Endothelial cell of umbilical vein (primary cell): ENCODE results near the gene NINJ2. TPM values are rescaled to one million over a fixed set of nuclear protein-coding genes. Genes with fewer than 3 reads are reported as not detected.

Source experiments
- BruUV-seq: library from RNA; stranded (reverse); fragments of 400-500 nt; replicated peaks from 2 replicates; lab custom pipeline; 2021; lab: Mats Ljungman, UMichigan
- CTCF ChIA-PET: fragments of 300-600, 350-600 bp; sonication (Branson Sonifier 250); formaldehyde crosslinking; loops from one replicate; lab custom pipeline; 2021; ENCODE audit warnings: antibody characterized with exemption, inconsistent platforms; lab: Charles Lee
- POLR2A ChIA-PET: fragments of 300-600, 350-600 bp; sonication (Branson Sonifier 250); formaldehyde crosslinking; loops from one replicate; lab custom pipeline; 2021; ENCODE audit warnings: antibody characterized with exemption, inconsistent platforms; lab: Charles Lee
- DNase-seq: peaks from one replicate; pipeline ENCODE4 v3.0.0-alpha.2; 2011; ENCODE audit warnings: low read depth, low spot score
- FAIRE-seq: peaks from 2 replicates; lab custom pipeline; 2011; peaks lifted over from hg19 to GRCh38; lab: Jason Lieb, UNC
- H2AFZ ChIP-seq: 2 replicates; pipeline ENCODE4 v1.6.0; 2012; ENCODE audit warnings: low read depth, low read length, control low read depth, inconsistent platforms
- H3K27ac ChIP-seq: 2 replicates; pipeline ENCODE4 v1.5.1; 2011; ENCODE audit warnings: low read depth, mild to moderate bottlenecking, control low read depth, low read length, moderate library complexity; ENCODE audit not compliant: insufficient read depth
- H3K27me3 ChIP-seq, 2 experiments: 2 replicates each; pipeline versions ENCODE4 v1.6.0 to v1.6.1; 2011; ENCODE audit warnings: low read length in 2 of 2, mixed read lengths in 1 of 2; ENCODE audit not compliant: control insufficient read depth in 2 of 2, insufficient read depth in 2 of 2
- H3K36me3 ChIP-seq, 2 experiments: 2 replicates in 1 of 2; 3 replicates in 1 of 2; pipeline ENCODE4 v1.5.1; 2011; ENCODE audit warnings: low read length in 2 of 2, mild to moderate bottlenecking in 1 of 2, moderate library complexity in 1 of 2; ENCODE audit not compliant: control insufficient read depth in 2 of 2, insufficient read depth in 2 of 2; ENCODE audit errors: extremely low read depth in 1 of 2
- H3K4me1 ChIP-seq: 3 replicates; pipeline ENCODE4 v1.5.1; 2011; ENCODE audit warnings: mild to moderate bottlenecking, low read length; ENCODE audit not compliant: control insufficient read depth, insufficient read depth; ENCODE audit errors: extremely low read depth
- H3K4me2 ChIP-seq: 2 replicates; pipeline ENCODE4 v1.6.1; 2011; ENCODE audit warnings: low read length, control low read depth, mixed read lengths; ENCODE audit not compliant: insufficient read depth
- H3K4me3 ChIP-seq, 3 experiments: fragments of 200-600 bp in 1 of 3; sonication (generic), shearing (Covaris generic) in 1 of 3; replicated peaks in 1 of 3; 2 replicates each; pipeline ENCODE4 v1.5.1; 2011 to 2016; ENCODE audit warnings: control low read depth in 3 of 3, low read length in 3 of 3, mild to moderate bottlenecking in 2 of 3, inconsistent platforms in 1 of 3, low read depth in 1 of 3, moderate library complexity in 1 of 3; ENCODE audit not compliant: insufficient read depth in 1 of 3
- H3K79me2 ChIP-seq: 2 replicates; pipeline ENCODE4 v1.6.0; 2012; ENCODE audit warnings: low read length, inconsistent platforms; ENCODE audit not compliant: control insufficient read depth, insufficient read depth
- H3K9ac ChIP-seq: replicated peaks from 2 replicates; pipeline ENCODE3; 2011; ENCODE audit warnings: low read length, control low read depth; ENCODE audit not compliant: insufficient read depth; ENCODE audit errors: extremely low read depth
- H3K9me1 ChIP-seq: replicated peaks from 3 replicates; pipeline ENCODE4 v1.6.0; 2011; ENCODE audit warnings: mild to moderate bottlenecking, low read length; ENCODE audit not compliant: control insufficient read depth, insufficient read depth; ENCODE audit errors: extremely low read depth
- H3K9me3 ChIP-seq: replicated peaks from 2 replicates; pipeline ENCODE4 v1.5.1; 2012; ENCODE audit warnings: low read length, inconsistent platforms; ENCODE audit not compliant: control insufficient read depth, insufficient read depth
- H4K20me1 ChIP-seq: replicated peaks from 2 replicates; pipeline ENCODE3; 2011; ENCODE audit warnings: mild to moderate bottlenecking, low read length; ENCODE audit not compliant: control insufficient read depth, insufficient read depth; ENCODE audit errors: extremely low read depth
- CTCF ChIP-seq, 2 donors: IDR thresholded peaks; 1 replicate in 1 of 2; 2 replicates in 1 of 2; pipeline ENCODE4 v1.5.1; 2011; ENCODE audit warnings: low read length in 2 of 2, mild to moderate bottlenecking in 2 of 2, moderate library complexity in 2 of 2, control low read depth in 1 of 2, inconsistent platforms in 1 of 2, low read depth in 1 of 2; ENCODE audit not compliant: insufficient read depth in 1 of 2; ENCODE audit errors: extremely low read depth in 1 of 2
- FOS ChIP-seq: IDR thresholded peaks from 2 replicates; pipeline ENCODE4 v1.6.1; 2011; ENCODE audit warnings: mild to moderate bottlenecking, low read length, moderate library complexity, borderline replicate concordance; ENCODE audit not compliant: insufficient read depth
- JUN ChIP-seq: IDR thresholded peaks from 2 replicates; pipeline ENCODE4 v1.6.1; 2011; ENCODE audit warnings: borderline replicate concordance, low read depth; ENCODE audit not compliant: insufficient read length, insufficient read depth
- POLR2AphosphoS5 ChIP-seq: IDR thresholded peaks from 2 replicates; pipeline ENCODE4 v1.6.1; 2012; ENCODE audit warnings: low read depth, mild to moderate bottlenecking, control low read depth, low read length, moderate library complexity; ENCODE audit not compliant: insufficient read depth
- dilution Hi-C: fragments of 300-500 bp; cut with MboI; formaldehyde crosslinking; loops from one replicate; pipeline ENCODE4 v1.15.0; 2019; ENCODE audit warnings: low sequenced_read_pairs; ENCODE audit not compliant: extremely low pct_ligation_motif_present
- intact Hi-C: fragments of 100-400 bp; cut with micrococcal nuclease; formaldehyde crosslinking; loops from one replicate; pipeline ENCODE4 v1.10.0; 2022
- polyA plus RNA-seq, 4 experiments: library from polyadenylated mRNA; depleted of rRNA in 3 of 4; stranded (reverse) in 3 of 4; unstranded in 1 of 4; fragments of >200 nt; gene quantifications; 2 replicates each; pipeline versions ENCODE4 v1.2.1 to v1.2.3, GENCODE V29; 2011 to 2012; ENCODE audit warnings: missing spikeins in 1 of 4
- total RNA-seq: library from RNA; stranded (reverse); gene quantifications from 2 replicates; pipeline ENCODE4 v1.2.3, GENCODE V29; 2021

Gene NINJ2
- total and polyA plus RNA-seq, 2 donors (not counting 3 experiments of a cell fraction or from before 2014, with no cell fraction given) = 0.75 to 4.4 TPM

GRCh38 chr12:544941-545635 is 118.2 kb downstream of the NINJ2 start:
- Histone ChIP-seq H3K79me2 (no peaks in the 10 kb centered on the region), H3K4me1 (peaks cover 9% of the 10 kb centered on the region), H3K4me2 (peak overlapping the region; percentile 14), H3K9ac (no peak overlapping the region), H3K9me3 (no peaks in the 10 kb centered on the region), H3K36me3 (no peaks in the 10 kb centered on the region), H4K20me1 (no peaks in the 10 kb centered on the region), H3K9me1 (no peaks in the 10 kb centered on the region), H3K27me3 (peaks cover 0 to 8% of the 10 kb centered on the region in 2 experiments), H3K27ac (no peak overlapping the region), H3K4me3 (no peak overlapping the region), H2AFZ (no peak overlapping the region)
- ChIA-PET CTCF (interaction anchor here (0.8 to 8.1 kb wide), 10 partner anchors 9 to 104 kb away, joined by 3 to 119 read pairs (median 4); no protein-coding TSS in a partner anchor), POLR2A (no interaction called here)
- intact Hi-C loops = no loop called here
- dilution Hi-C loops = no loop called here
- BruUV-seq = no TSS peak
- FAIRE-seq (peak; percentile 76), DNase-seq (peak; percentile 11)
- TF ChIP-seq JUN = no peak
- TF ChIP-seq FOS = peak; percentile 41
- TF ChIP-seq CTCF (IDR thresholded peaks at IDR 0.05; ENCODE audit: extremely low read depth in 1 of 2, insufficient read depth in 1 of 2, low read depth in 1 of 2, low read length in 2 of 2) = no peak
- no peak for TF ChIP-seq POLR2AphosphoS5

GRCh38 chr12:544142-544541 is 119.1 kb downstream of the NINJ2 start:
- POLR2A ChIA-PET = no interaction called here
- Histone ChIP-seq H3K79me2 (no peaks in the 10 kb centered on the region), H4K20me1 (no peaks in the 10 kb centered on the region), H3K4me2 (no peak overlapping the region), H3K9ac (no peak overlapping the region), H3K4me1 (peaks cover 13% of the 10 kb centered on the region), H3K27me3 (peaks cover 0 to 8% of the 10 kb centered on the region in 2 experiments), H3K27ac (no peak overlapping the region), H3K36me3 (no peaks in the 10 kb centered on the region), H2AFZ (no peak overlapping the region), H3K9me3 (no peaks in the 10 kb centered on the region), H3K9me1 (no peaks in the 10 kb centered on the region), H3K4me3 (no peak overlapping the region)
- intact Hi-C loops (no loop called here), dilution Hi-C loops (no loop called here)
- CTCF ChIA-PET = interaction anchor here (0.9 to 8.1 kb wide), 6 partner anchors 14 to 103 kb away, joined by 3 to 119 read pairs (median 10); no protein-coding TSS in a partner anchor
- FAIRE-seq = no peak
- TF ChIP-seq JUN = no peak
- BruUV-seq = no TSS peak
- DNase-seq = no peak
